Stimulated activated CD8-positive, alpha-beta memory T cell treated with anti-CD3 and anti-CD28 coated beads, Interleukin-15, amount 100 ng/mL, for 4 hours (primary cell): ENCODE data around the gene CXCR6.
"Not testable (repeated sequence)": the region's sequence is repeated elsewhere in the genome, so short reads cannot be mapped to it uniquely, and the experiment has no call there.

Source experiments
- DNase-seq, 2 donors: peaks; one replicate each; pipeline ENCODE4 v3.0.0-alpha.2; 2020; ENCODE audit warnings: low read depth in 2 of 2

CXCR6 gene

DNA sequence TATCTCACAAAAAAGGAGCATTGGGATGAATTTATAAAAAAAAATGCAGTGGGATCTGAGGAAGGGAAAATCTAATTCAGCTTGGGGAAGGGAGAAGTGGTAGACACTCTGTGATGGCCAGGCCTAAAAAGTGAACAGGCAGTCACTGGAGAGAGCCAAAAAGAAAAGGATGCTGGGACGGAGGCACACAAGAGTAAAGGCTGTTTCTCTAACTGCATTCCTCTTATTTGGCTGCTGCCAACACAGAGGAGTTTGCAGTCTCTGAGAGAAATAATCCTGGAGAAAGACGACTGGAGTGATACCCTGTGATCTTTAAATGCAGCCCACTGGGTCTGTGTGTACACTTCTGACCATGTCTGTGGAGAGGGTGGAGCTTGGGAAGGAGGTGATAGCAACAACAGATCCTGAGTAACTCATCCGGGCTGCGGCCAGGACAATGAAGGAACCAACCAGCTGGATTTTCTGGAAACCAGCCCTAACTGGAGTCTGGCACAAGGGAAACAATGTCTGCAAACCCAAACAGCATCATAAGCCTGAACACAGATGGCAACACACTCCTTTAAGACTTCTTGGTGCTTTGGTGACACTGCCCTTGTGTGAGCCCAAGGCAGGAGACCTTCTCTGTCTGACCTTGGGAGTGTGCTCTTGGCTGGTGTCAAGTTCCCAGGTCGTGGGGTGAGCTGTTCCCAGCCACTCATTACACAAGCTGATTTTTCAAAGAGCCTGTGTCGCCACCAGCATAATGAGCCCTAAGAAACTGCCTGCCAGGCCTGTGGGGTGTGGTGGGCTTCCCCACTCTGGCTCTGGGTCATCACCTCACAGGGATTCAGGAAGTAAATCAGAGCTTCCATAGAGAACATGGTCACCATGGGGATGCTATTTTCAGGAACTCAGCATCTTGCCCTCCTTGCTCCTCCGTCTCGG is 44.4 kb downstream of the CXCR6 start:
- no peak for DNase-seq

DNA sequence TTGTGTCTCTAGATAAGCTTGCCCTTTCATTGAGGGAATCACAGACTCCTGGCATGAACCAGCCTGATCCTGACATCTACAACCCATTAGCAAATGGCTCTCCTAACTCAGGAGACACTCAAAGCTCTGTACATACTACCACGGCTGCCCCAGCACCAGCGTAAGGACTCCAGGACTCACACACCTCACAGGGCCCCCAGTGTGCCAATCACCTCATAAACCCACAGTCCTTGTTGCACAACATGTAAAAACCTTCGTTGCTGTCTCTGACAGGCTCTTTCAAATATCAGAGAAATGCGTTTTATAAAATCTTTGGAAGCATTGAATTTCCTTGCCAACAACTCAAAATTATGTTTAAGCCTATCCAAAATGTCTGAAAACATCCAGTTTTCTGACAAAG is 45.1 kb downstream of the CXCR6 start:
- no peak for DNase-seq

GRCh38 chr3:45988804-45989203 is 45.5 kb downstream of the CXCR6 start:
- DNase-seq, result no peak

DNA sequence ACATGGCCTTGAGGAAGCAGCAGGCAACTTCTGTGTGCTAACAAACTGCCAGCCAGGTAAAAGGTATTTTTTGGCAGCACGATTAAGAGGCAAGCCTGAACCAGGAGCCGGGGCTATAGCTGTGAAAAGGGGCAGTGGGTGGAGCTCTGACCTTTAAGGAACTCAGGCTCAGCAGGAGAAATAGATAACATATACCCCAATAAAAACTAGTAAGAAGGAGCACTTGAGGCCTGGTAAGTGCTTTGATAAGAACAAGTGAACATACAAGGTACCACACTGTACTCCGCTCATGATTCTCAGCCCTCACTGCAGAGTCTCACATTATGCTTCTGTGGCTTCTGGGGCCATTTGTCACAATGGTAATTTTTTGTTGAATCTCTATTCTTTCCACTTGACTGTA is 46.9 kb downstream of the CXCR6 start:
- DNase-seq, result no peak

DNA sequence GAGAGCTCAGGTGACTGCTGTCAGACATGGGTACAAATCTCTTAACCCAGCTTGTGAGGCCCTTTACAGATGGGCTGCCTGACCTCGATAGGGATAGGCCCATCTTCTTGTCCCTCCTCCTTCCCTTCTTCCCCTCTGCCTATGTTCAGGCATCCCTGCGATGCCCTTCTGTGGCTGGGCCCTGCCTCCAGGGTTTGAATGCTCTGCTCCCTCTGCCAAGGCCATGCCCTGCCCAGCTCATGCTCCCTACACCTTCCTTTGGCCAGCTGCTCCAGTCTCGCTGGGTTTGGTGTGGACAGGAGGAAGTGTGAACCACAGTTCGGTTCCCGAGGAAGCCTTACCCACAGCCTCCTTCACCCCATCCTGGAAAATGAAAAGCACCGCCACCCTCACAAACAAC is 48.1 kb downstream of the CXCR6 start:
- no peak for DNase-seq

GRCh38 chr3:45992133-45992729 is 49.0 kb downstream of the CXCR6 start:
- no peak for DNase-seq

DNA sequence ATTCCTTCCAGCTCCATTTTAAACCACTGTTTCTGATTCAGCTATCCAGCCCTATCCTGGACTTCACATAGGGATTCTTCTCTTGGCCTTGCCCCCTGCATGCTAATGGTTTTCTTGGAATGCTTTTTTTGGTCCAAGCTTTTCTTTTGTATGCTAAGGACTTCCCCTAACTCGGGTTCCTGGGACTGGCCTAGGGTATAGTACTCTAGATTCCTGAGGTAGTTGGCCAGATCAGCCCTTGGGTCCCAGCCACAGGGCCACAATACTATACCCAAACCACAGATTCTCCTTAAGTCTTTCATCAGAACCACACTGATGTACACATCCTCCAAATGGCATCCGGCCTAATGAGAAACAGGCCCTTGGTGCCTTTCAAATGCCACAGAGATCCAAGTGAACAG is 49.6 kb downstream of the CXCR6 start:
- DNase-seq, result no peak

DNA sequence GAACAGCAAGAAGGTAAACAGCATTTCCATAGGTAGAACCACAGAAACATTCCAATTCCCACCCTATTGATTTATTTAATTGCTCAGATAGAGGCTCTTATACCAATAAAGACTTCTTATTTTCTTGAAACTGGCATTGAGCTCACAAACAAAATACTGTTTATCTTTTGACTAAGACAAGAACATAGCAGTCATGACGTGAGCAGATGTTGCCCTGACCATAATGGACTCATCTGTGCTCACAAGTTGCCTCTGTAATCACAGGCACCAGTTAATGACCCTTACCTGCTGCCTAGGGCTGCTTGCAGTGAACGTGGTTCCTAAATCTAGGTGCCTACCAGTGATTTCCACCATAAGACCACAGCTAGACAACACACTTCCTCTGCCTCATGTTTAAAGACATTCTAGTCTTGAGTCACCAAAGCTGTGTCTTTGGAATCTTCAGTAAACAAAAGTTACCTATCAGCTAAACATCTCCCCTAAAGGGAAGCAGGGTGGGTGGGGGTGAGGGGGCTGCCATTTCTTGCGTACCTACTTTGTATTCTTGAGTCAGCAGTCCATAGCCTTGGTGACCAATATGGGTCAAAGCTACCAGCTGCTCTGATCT is 50.3 kb downstream of the CXCR6 start:
- DNase-seq, result peak in 1 of 2 donors; percentile 26

- DNase-seq, result peak; percentile 36 to 48
Observed at GRCh38 chr3:45994419-45995235, 51.4 kb downstream of the CXCR6 start.

GRCh38 chr3:45995236-45996192 is 52.2 kb downstream of the CXCR6 start, which contains the start of gene FYCO1:
Gene FYCO1, minus strand, starts transcription at chr3:45995824. Its CDS starts 10,914 bp downstream, at chr3:45984910.
- peak; percentile 79 to 83 for DNase-seq

DNA sequence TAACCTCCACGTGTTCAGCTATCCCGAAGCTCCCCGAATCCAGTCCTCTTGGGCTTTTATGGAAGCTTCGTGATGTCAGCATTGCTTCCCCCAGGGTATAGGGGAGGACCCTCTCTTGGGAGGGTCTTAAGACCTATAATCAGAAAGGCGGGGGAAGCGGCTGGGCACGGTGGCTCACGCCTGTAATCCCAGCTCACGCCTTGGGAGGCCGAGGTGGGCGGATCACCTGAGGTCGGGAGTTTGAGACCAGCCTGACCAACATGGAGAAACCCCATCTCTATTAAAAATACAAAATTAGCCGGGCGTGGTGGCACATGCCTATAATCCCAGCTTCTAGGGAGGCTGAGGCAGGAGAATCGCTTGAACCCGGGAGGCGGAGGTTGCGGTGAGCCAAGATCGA is 54.2 kb downstream of the CXCR6 start:
- DNase-seq, result not testable (repeated sequence)

GRCh38 chr3:45997942-45998341 is 54.7 kb downstream of the CXCR6 start:
- no peak for DNase-seq
